Upper lobe of right lung (tissue), 1 donor: ENCODE data around the gene APBB2. TPM values are rescaled to one million over a fixed set of nuclear protein-coding genes. Genes with fewer than 3 reads are reported as not detected.

Experiments used
- ATAC-seq: fragments of 200-7000 bp; cut with Tn5 transposase; one replicate; pipeline ENCODE4 v1.9.1; 2020; ENCODE audit warnings: mild to moderate bottlenecking, moderate library complexity
- DNase-seq: peaks from one replicate; pipeline ENCODE4 v3.0.0-alpha.2; 2020
- H3K27ac ChIP-seq: fragments of 200-600 bp; one replicate; pipeline ENCODE4 v1.8.0; 2022
- H3K27me3 ChIP-seq: fragments of 200-600 bp; one replicate; pipeline ENCODE4 v1.8.0; 2022; ENCODE audit warnings: mild to moderate bottlenecking
- H3K36me3 ChIP-seq: fragments of 200-600 bp; one replicate; pipeline ENCODE4 v1.8.0; 2022
- H3K4me1 ChIP-seq: fragments of 200-600 bp; one replicate; pipeline ENCODE4 v1.8.0; 2022
- H3K4me3 ChIP-seq: fragments of 200-600 bp; one replicate; pipeline ENCODE4 v1.8.0; 2022; ENCODE audit warnings: mild to moderate bottlenecking
- H3K9me3 ChIP-seq: fragments of 200-600 bp; one replicate; pipeline ENCODE4 v1.8.0; 2022
- CTCF ChIP-seq: fragments of 200-600 bp; IDR thresholded peaks from one replicate; pipeline ENCODE4 v1.8.0; 2022; ENCODE audit warnings: antibody characterized with exemption
- intact Hi-C: fragments of 100-400 bp; cut with DNase I; formaldehyde crosslinking; loops from one replicate; pipeline ENCODE4 v1.11.0; 2022
- total RNA-seq: library from RNA; stranded (reverse); fragmentation: NEBNext Ultra II Directional; extraction: Animal tissue kit (Norgen Biotek cat#: 25700); gene quantifications from one replicate; pipeline ENCODE4 v1.2.1, GENCODE V29; 2021
- donor health status: DM: no; HTN: yes; CAD: no; lungs with severe emphysema.

Gene APBB2
- total RNA-seq, 1 donor from 2014 or later = 88.2 TPM

GRCh38 chr4:41211951-41212615 is 2.3 kb downstream of the APBB2 start:
- no peaks in the 10 kb centered on the region for H3K27me3 ChIP-seq
- no peaks in the 10 kb centered on the region for H3K9me3 ChIP-seq
- intact Hi-C loops = loop anchor here (5.0 to 10.0 kb wide), 2 partner anchors 237 to 285 kb away; no protein-coding TSS in a partner anchor
- no peak for ATAC-seq
- no peak overlapping the region for H3K27ac ChIP-seq
- TF ChIP-seq CTCF = no peak
- H3K4me3 ChIP-seq = peak overlapping the region; percentile 94
- H3K36me3 ChIP-seq = no peaks in the 10 kb centered on the region
- no peak for DNase-seq
- peaks cover 23% of the 10 kb centered on the region for H3K4me1 ChIP-seq

- ATAC-seq (no peak), DNase-seq (no peak)
- intact Hi-C loops = loop anchor here (5.0 to 10.0 kb wide), 2 partner anchors 235 to 283 kb away; no protein-coding TSS in a partner anchor
- H3K4me3 ChIP-seq = no peak overlapping the region
- H3K27ac ChIP-seq = no peak overlapping the region
- TF ChIP-seq CTCF = no peak
- H3K36me3 ChIP-seq = no peaks in the 10 kb centered on the region
- H3K9me3 ChIP-seq = no peaks in the 10 kb centered on the region
- peaks cover 26% of the 10 kb centered on the region for H3K4me1 ChIP-seq
- no peaks in the 10 kb centered on the region for H3K27me3 ChIP-seq
Observed at GRCh38 chr4:41209901-41210300, 4.4 kb downstream of the APBB2 start.

- Histone ChIP-seq H3K27ac (no peak overlapping the region), H3K4me1 (peaks cover 32% of the 10 kb centered on the region), H3K36me3 (no peaks in the 10 kb centered on the region), H3K27me3 (no peaks in the 10 kb centered on the region), H3K9me3 (no peaks in the 10 kb centered on the region), H3K4me3 (no peak overlapping the region)
- DNase-seq (no peak), ATAC-seq (no peak)
- no peak for TF ChIP-seq CTCF
- intact Hi-C loops = no loop called here
Observed at GRCh38 chr4:41209187-41209586, 5.2 kb downstream of the APBB2 start.

GRCh38 chr4:41207291-41207831 is 7.0 kb downstream of the APBB2 start:
- Histone ChIP-seq H3K9me3 (no peaks in the 10 kb centered on the region), H3K36me3 (no peaks in the 10 kb centered on the region), H3K4me3 (no peak overlapping the region), H3K27ac (no peak overlapping the region), H3K27me3 (no peaks in the 10 kb centered on the region), H3K4me1 (peaks cover 48% of the 10 kb centered on the region)
- intact Hi-C loops = no loop called here
- no peak for TF ChIP-seq CTCF
- DNase-seq (no peak), ATAC-seq (no peak)

- intact Hi-C loops = no loop called here
Observed at GRCh38 chr4:41205854-41206460, 8.4 kb downstream of the APBB2 start.

More at GRCh38 chr4:41205854-41206460, 8.4 kb downstream of the APBB2 start:
- H3K4me3 ChIP-seq = no peak overlapping the region
- ATAC-seq (no peak), DNase-seq (no peak)
- no peaks in the 10 kb centered on the region for H3K36me3 ChIP-seq
- no peaks in the 10 kb centered on the region for H3K9me3 ChIP-seq
- TF ChIP-seq CTCF = no peak
- peaks cover 55% of the 10 kb centered on the region for H3K4me1 ChIP-seq
- no peak overlapping the region for H3K27ac ChIP-seq
- no peaks in the 10 kb centered on the region for H3K27me3 ChIP-seq
